Muscle layer of colon (tissue), 2 donors: ENCODE measurements around the gene RPS27A.
"Not testable (repeated sequence)": the region's sequence is repeated elsewhere in the genome, so short reads cannot be mapped to it uniquely, and the experiment has no call there.

ENCODE experiments used
- H3K27ac ChIP-seq: one replicate; pipeline ENCODE4 v1.7.0; 2013; ENCODE audit warnings: low read depth, mild to moderate bottlenecking, low read length, moderate library complexity
- H3K27me3 ChIP-seq, 2 donors: one replicate each; pipeline ENCODE4 v1.7.0; 2013; ENCODE audit warnings: low read length in 2 of 2, mild to moderate bottlenecking in 2 of 2; ENCODE audit not compliant: insufficient read depth in 2 of 2, control insufficient read depth in 1 of 2
- H3K36me3 ChIP-seq: one replicate; pipeline ENCODE4 v1.7.0; 2013; ENCODE audit warnings: mild to moderate bottlenecking, low read length; ENCODE audit not compliant: insufficient read depth
- H3K4me1 ChIP-seq: one replicate; pipeline ENCODE4 v1.7.0; 2013; ENCODE audit warnings: mild to moderate bottlenecking, low read length; ENCODE audit not compliant: insufficient read depth
- H3K4me3 ChIP-seq, 2 donors: one replicate each; pipeline ENCODE4 v1.7.0; 2013; ENCODE audit warnings: low read length in 2 of 2, low read depth in 1 of 2, mild to moderate bottlenecking in 1 of 2, moderate library complexity in 1 of 2
- H3K9ac ChIP-seq: one replicate; pipeline ENCODE4 v1.7.0; 2013; ENCODE audit warnings: low read length
- H3K9me3 ChIP-seq: one replicate; pipeline ENCODE4 v1.7.0; 2013; ENCODE audit warnings: mild to moderate bottlenecking, low read length
- donor health status: abdominal sarcoma.
- donor health status: Adenocarcinoma of cecum.

RPS27A gene

DNA sequence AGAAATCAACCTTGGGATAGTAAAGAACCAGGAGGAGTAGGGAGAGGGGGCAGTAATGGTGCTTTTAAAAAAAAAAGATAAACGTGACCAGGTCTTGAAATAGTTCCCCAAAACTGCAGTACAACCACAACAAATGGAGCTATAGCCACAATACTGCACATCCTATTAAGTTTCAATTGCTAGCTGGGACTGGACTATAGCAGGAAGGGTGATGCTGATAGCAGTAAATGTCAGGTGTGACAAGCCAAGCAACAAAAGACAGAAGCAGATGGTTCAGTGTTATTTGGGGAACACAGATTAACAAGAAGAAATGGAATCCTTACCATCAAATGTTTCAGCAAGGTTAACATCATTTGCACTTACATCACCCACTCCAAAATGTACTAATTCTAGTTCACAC, 10.1 kb downstream of the RPS27A start:
- no peak overlapping the region for H3K9ac ChIP-seq
- H3K4me3 ChIP-seq, result no peak overlapping the region
- H3K27me3 ChIP-seq, result no peaks in the 10 kb centered on the region
- no peaks in the 10 kb centered on the region for H3K9me3 ChIP-seq
- no peak overlapping the region for H3K27ac ChIP-seq
- peaks cover 30% of the 10 kb centered on the region for H3K36me3 ChIP-seq
- H3K4me1 ChIP-seq, result no peaks in the 10 kb centered on the region

DNA sequence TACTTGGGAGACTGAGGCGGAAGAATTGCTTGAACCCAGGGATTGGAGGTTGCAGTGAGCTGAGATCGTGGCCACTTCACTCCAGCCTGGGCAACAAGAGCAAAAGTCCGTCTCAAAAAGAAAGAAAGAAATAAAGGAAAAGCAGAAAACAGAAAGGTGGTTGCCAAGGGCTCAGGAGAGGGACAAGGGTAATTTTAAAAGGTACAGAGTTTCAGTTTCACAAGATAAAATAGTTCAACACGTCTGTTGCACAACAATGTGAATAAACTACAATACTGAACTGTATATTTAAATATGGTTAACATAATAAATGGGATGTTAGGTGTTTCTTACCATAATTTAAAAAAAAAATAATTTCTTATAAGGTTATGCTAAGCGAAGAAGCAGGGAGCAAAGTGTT, 12.9 kb downstream of the RPS27A start:
- Histone ChIP-seq H3K27ac (no peak overlapping the region), H3K4me3 (no peak overlapping the region), H3K9ac (no peak overlapping the region), H3K27me3 (no peaks in the 10 kb centered on the region), H3K36me3 (peaks cover 22% of the 10 kb centered on the region), H3K9me3 (no peaks in the 10 kb centered on the region), H3K4me1 (no peaks in the 10 kb centered on the region)

DNA sequence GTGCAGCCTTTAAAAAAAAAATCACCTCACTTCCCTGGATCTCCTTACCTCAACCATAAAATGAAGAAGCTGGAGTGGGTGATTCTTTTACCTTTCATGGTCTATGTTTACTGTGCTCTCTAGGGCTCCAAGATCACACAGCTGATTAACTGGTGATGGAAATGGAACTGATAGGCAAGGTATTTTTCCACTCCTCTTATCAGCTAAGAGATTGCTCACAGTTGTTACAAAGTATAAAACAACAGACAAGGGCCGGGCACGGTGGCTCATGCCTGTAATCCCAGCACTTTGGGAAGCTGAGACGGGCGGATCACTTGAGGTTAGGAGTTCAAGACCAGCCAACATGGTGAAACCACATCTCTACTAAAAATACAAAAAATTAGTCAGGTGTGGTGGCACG, 14.5 kb downstream of the RPS27A start:
- Histone ChIP-seq H3K9ac (no peak overlapping the region), H3K27ac (no peak overlapping the region), H3K4me3 (no peak overlapping the region), H3K27me3 (no peaks in the 10 kb centered on the region), H3K4me1 (no peaks in the 10 kb centered on the region), H3K36me3 (peaks cover 19% of the 10 kb centered on the region), H3K9me3 (no peaks in the 10 kb centered on the region)

DNA sequence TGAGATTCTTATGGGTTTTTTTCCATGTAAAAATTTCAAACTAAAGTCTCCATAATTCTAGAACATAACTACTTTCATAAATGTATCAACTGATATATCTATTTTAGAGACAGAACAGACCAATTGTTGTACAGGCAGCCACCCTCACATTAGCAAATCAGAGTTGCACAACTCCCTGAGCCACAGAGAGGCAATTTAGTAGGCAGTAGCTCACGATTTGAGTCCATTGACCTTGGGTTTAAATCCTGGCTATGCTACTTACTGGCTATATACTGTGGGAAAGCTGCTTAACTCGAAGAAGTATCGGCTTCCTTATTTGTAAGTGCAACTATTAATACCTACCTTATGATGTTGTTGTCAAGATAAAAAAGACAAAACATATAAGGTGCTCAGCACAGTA, 20.3 kb downstream of the RPS27A start:
- Histone ChIP-seq H3K9ac (no peak overlapping the region), H3K36me3 (peaks cover 13% of the 10 kb centered on the region), H3K9me3 (no peaks in the 10 kb centered on the region), H3K27ac (no peak overlapping the region), H3K4me1 (no peaks in the 10 kb centered on the region), H3K27me3 (no peaks in the 10 kb centered on the region), H3K4me3 (no peak overlapping the region)

DNA sequence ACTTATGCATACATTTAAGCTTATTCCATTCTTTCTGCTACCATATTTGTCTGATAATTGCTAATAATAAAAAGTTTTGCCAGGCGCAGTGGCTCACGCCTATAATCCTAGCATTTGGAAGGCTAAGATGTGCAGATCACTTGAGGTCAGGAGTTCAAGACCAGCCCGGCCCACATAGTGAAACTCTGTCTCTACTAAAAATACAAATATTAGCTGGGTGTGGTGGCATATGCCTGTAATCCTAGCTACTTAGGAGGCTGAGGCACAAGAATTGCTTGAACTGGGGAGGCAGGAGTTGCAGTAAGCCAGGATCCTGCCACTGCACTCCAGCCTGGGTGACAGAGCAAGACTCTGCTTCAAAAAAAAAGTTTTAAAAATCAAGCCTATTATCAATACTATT, 27.1 kb downstream of the RPS27A start:
- H3K27ac ChIP-seq, H3K4me1 ChIP-seq, H3K4me3 ChIP-seq, H3K9me3 ChIP-seq, H3K27me3 ChIP-seq, H3K9ac ChIP-seq: not testable (repeated sequence)
- peaks cover 29% of the 10 kb centered on the region for H3K36me3 ChIP-seq

DNA sequence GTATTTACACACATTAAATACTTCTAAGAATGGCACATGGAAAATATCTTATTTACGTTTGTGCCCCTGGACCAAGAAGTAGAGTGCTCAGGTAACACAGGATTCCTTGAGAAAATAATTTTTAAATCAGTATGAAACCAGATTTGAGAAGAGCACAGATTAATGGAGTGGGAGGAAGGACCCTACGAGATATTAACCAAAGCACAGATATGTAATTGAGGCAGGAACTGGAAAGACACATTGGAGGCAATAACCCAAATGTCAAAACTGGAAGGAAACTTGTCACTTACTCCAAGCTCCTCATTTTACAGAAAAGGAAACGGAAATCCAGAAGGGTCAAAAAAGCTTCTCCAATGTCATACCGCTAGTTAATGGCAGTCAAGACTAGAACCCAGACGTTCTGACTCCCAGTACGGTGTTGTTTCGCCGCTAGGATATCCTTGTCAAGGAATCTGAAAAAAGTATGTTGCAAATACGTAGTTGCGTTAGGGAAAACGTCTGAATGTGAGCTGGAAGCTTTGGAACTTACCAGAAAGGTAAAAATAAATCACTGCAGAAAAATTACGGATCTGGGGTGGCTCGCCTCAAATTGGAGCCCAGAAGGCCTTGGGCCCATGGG, 35.9 kb downstream of the RPS27A start:
- H3K27me3 ChIP-seq, result no peaks in the 10 kb centered on the region
- peaks cover 21% of the 10 kb centered on the region for H3K36me3 ChIP-seq
- peak overlapping the region; percentile 90 for H3K9ac ChIP-seq
- H3K9me3 ChIP-seq, result no peaks in the 10 kb centered on the region
- peaks cover 11% of the 10 kb centered on the region for H3K4me1 ChIP-seq
- H3K4me3 ChIP-seq, result peak overlapping the region; percentile 91 to 93
- peak overlapping the region; percentile 91 for H3K27ac ChIP-seq

DNA sequence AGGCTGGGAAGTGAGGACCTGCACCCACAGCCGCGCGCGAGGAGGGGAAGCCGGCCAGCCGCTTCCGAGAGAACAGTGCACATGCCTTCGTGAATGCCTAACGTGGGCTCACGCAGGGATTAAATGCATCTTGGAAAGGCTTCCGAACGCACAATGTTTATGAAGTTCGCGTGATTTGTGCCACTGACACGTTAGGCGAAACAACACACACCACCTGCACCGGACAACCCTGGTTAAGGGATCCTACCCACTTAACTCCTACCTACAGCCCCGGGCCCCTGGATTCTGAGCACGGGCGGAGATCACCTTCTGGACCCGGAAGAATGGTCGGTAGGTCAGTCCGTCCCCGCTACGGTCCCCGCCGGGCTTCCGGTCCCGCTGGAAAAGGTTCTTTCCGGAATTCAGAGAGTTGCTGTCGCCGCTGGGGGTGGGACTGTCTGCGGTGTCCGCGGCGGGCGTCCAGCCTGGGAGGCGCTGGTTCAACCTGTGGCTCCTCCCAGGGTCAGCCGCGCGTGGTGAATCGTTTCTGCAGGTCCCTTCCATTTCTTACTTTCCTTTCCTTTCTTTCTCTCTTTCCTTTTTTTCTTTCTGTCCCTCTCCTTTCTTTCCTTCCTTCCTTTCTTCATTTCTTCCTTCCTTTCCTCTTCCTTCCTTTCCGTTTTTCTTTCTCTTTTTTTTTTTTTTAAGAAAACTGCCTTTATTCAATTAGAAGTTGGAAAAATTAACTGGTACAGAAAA, 36.6 kb downstream of the RPS27A start, which contains the start of gene MTIF2:
Gene MTIF2 (minus strand): TSS at position 325 of the 738 bp plus-strand sequence. CDS start 5,373 bp downstream, outside the sequence.
- Histone ChIP-seq H3K36me3 (peaks cover 14% of the 10 kb centered on the region), H3K27ac (peak within 1 kb of the TSS; percentile 91), H3K9ac (peak within 1 kb of the TSS; percentile 90), H3K27me3 (no peaks in the 10 kb centered on the region), H3K4me1 (peaks cover 11% of the 10 kb centered on the region), H3K9me3 (no peaks in the 10 kb centered on the region), H3K4me3 (peak within 1 kb of the TSS; percentile 91 to 93)

DNA sequence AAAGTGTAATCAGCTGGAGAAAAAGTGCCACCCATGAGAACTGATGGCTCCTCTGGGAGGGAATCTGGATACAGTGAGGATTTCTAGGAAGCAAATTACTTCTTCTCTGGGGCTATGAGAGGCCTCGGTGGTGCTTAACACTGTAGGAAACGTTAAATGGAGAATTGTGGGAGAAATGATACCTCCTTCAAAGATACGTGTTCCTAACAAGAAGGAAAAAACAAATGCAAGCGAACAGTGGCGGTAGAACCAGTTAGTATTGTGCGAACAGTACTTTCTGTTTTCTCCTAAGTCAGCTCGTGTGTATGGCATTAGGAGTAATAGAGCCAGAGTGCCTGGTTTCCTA, 37.1 kb downstream of the RPS27A start:
- peaks cover 11% of the 10 kb centered on the region for H3K4me1 ChIP-seq
- peak overlapping the region; percentile 91 for H3K27ac ChIP-seq
- H3K4me3 ChIP-seq, result peak overlapping the region; percentile 91 to 93
- peaks cover 9% of the 10 kb centered on the region for H3K36me3 ChIP-seq
- H3K9ac ChIP-seq, result peak overlapping the region; percentile 90
- H3K27me3 ChIP-seq, result no peaks in the 10 kb centered on the region
- H3K9me3 ChIP-seq, result no peaks in the 10 kb centered on the region

DNA sequence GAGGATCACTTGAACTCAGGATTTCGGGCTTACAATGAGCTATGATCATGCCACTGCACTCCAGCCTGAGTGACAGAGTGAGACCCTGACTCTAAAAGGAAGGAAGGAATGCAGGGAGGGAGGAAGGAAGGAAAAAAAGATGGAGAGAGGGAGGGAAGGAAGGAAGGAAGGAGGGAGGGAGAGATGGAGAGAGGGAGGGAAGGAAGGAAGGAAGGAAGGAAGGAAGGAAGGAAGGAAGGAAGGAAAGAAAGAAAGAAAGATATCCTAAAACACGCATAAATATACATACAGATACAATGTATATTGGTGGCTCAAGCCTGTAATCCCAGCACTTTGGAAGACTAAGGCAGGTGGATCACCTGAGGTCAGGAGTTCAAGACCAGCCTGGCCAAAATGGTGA, 41.9 kb downstream of the RPS27A start:
- not testable (repeated sequence) for H3K36me3 ChIP-seq, H3K27me3 ChIP-seq, H3K27ac ChIP-seq, H3K9ac ChIP-seq, H3K4me3 ChIP-seq, H3K9me3 ChIP-seq, H3K4me1 ChIP-seq

DNA sequence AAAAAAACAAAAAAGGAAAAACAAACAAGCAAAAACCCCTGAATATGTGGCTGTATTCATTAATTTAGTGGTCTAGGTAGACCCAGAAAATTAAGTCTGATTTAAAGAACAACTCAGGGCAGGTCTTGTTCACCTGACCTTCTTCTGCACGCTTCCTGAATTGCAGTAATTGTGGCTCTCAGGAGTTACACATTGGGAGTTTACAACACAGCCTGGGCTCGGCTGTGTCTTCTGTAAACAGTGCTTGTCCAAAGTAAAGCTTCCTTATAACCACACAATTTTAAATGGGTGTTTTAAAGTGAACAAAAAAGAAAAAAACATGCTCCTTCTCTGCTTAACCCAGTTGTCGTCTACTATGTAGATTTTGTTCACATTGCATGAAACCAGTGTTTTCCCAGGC, 44.8 kb downstream of the RPS27A start:
- Histone ChIP-seq H3K36me3 (no peaks in the 10 kb centered on the region), H3K9ac (no peak overlapping the region)

DNA sequence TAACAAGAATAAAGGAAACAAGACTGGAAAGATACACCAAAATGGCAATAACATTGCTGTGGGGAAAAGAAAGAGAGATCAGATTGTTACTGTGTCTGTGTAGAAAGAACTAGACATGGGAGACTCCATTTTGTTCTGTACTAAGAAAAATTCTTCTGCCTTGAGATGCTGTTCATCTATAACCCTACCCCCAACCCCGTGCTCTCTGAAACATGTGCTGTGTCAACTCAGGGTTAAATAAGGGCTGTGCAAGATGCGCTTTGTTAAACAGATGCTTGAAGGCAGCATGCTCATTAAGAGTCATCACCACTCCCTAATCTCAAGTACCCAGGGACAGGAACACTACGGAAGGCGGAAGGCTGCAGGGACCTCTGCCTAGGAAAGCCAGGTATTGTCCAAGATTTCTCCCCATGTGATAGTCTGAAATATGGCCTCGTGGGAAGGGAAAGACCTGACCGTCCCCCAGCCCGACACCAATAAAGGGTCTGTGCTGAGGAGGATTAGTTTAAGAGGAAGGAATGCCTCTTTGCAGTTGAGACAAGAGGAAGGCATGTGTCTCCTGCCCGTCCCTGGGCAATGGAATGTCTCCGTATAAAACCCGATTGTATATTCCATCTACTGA, 46.8 kb downstream of the RPS27A start:
- H3K27me3 ChIP-seq, H3K4me3 ChIP-seq, H3K9ac ChIP-seq, H3K9me3 ChIP-seq, H3K36me3 ChIP-seq, H3K27ac ChIP-seq: not testable (repeated sequence)
- peaks cover 10% of the 10 kb centered on the region for H3K4me1 ChIP-seq

More for the DNA sequence above, 44.8 kb downstream of the RPS27A start:
- H3K27ac ChIP-seq, result no peak overlapping the region
- H3K4me3 ChIP-seq, result no peak overlapping the region
- no peaks in the 10 kb centered on the region for H3K27me3 ChIP-seq
- H3K9me3 ChIP-seq, result no peaks in the 10 kb centered on the region
- H3K4me1 ChIP-seq, result no peaks in the 10 kb centered on the region
